Endothelial cell of hepatic sinusoid (primary cell): ENCODE results near the gene DUSP16.

Experiments
- in situ Hi-C: cut with HindIII; loops from 2 replicates; pipeline ENCODE4 v1.10.0; 2017; ENCODE audit warnings: low sequenced_read_pairs

Gene DUSP16

DNA sequence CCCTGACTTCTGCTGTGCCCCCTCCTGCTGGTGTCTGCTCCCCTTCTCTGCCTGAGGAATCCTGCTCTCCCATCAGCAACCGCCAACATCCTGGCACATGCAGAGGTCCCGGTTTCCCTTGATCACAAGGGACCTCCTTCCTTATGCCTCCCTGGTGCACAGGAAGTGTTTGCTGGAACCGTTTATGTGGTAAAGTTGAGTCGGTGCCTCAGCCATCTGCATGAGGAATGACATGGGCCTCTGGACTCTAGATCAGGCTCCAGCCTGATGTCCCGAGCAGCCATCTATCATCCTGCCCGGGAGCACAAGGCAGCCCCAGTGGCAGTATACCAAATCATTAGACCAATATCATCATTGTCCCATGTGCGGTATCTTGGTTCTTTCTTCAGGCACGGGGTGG is 115.4 kb downstream of the DUSP16 start:
- in situ Hi-C loops, result no loop called here

DNA sequence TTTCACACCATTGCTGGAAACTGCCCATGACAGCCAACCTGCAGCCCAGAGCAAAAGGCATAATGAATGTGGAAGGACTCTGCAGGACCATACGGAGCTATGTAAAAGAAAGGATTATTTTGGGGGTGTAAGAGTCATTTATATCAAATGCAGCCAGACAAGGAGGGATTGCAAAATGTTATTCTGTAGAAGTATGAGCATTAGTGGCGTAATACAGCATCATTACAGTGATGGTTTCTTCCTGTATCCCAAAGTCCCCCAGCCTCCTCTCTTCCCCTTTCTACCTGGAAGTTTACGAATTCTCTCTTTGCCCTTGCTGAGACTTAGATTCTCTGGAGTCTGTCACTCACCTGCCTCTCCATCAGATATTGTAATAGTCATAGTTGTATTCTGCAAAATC is 115.9 kb downstream of the DUSP16 start:
- in situ Hi-C loops, result no loop called here

DNA sequence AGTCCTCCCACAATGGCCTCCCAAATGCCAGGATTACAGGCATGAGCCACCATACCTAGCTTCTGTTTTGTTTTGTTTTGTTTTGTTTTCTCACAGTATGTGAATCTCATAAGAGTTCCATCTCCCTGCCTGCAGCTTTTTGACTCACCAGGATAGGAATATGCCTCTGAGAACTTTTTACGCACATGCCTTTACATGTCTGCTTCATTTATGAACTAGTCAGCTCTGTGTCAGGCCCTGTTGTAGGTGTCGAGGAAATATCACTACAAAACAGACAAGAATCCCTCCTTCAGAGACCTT is 116.8 kb downstream of the DUSP16 start:
- in situ Hi-C loops, result no loop called here

DNA sequence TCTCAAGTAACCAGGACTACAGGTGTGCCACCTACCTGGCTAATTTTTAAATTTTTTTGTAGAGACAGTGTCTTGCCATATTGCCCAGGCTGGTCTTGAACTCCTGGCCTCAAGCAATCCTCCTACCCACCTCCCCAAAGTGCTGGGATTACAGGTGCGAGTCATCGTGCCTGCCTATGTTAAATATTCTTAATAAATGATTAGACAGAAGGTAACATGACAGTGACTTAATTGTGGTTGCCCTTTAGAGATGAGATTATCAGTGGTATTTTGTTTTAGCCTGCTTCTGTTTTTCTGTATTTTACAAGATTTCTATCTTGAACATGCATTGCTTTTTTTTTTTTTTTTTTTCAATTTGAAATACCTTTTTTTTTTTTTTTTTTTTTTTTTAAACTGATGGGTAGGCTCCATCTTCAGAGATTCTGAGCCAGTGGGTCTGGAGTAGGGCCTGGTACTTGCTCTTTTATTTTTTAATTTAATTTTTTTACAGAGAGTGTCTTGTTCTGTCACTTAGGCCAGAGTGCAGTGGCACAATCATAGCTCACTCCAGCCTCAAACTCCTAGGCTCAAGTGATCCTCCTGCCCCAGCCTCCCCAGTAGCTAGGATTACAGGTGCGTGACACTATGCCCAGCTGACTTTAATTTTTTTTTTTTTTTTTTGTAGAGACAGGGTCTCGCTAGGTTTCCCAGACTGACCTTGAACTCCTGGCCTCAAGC is 117.3 kb downstream of the DUSP16 start:
- in situ Hi-C loops, result no loop called here

DNA sequence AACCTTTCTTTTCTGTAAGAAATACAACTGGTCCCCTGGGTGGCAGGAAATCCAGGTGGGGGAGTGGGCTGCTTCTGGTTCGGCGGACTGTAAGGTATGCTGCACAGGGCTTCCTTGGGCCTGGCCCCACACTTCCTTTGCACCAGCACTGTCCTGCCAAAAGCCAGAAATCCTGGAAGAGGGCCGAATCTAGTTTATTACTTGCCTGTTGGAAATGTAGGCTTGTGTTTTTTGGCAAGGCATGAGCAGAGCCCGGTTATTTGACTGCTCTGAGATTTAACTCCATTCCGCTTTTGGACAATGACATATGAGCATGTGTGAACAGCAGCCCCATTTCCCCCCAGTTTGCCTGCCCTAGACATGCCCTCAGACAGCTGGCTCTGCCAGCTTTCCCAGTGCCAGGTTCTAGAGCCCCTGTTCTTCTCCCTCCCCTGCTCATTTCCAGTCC is 119.2 kb downstream of the DUSP16 start:
- in situ Hi-C loops, result loop anchor here (5.0 kb wide), 1 partner anchor 41 kb away; no protein-coding TSS in a partner anchor

DNA sequence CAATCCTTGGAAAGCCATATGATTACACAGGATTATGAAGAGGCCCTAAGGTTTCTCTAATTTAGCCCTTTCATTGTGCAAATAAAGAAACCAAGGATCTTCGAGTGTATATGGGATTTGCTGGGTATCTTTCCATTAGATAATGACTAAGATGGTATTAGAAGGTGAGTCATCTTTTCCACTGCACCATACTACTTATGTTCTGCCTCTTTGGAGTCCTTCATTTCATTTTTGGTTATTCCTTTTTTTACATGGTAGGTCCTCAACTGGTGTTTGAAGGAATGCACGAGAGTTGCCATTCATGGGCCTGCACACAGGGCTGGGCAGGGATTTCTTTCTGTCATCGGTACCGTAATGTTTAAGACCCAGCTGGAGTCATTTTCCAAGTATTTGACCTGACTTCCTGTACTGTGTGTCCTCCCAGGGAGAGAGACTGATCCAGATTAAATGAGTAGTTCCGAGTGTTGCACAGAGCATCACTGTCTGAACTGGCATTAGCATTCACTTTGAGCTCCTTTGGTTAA is 120.1 kb downstream of the DUSP16 start:
- in situ Hi-C loops, result loop anchor here (5.0 kb wide), 1 partner anchor 40 kb away; no protein-coding TSS in a partner anchor

DNA sequence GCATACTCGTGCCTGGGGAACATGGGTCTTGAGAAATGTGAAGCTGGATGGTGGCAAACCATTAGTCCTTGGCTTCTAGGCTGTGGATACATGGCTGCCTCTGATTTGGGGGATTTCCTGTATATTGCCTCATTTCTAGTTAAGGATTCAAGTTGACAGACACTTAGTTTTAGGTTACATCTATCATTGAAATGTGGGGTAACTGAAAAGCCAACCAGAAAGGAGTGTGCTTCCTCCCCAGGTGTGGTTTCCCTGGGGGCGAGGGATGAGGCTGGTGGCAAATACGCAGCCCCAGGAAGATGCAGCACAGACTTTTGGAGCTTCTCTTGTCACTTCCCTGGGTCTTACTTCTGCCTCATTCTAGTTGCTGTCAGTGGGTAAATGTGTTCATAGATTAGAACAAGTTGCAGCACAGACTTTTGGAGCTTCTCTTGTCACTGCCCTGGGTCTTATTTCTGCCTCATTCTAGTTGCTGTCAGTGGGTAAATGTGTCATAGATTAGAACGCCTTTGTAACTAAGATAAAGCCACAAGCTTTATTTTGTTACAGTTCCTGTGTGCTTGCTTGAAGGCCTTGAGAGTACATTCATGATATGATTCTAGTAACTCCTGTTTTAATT is 120.7 kb downstream of the DUSP16 start:
- in situ Hi-C loops, result loop anchor here (5.0 kb wide), 1 partner anchor 40 kb away; no protein-coding TSS in a partner anchor

DNA sequence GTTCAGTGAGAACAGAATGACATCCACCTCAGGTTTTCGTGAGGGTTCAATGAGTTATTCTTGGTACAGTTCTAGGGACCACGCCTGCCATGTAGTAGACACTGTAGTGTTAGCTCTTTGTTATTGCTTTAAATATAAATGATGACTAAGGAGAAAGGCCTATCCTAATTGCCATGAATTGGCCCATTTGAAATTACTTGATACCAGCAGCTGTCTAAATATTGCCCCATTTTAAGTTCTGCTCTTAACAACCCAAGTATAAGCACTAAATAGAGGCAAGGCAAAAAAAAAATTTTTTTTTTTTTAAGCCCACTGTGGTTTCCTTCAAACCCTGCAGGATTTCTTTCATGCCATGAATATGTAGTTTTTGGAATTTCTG is 121.2 kb downstream of the DUSP16 start:
- in situ Hi-C loops, result loop anchor here (5.0 kb wide), 1 partner anchor 39 kb away; no protein-coding TSS in a partner anchor

DNA sequence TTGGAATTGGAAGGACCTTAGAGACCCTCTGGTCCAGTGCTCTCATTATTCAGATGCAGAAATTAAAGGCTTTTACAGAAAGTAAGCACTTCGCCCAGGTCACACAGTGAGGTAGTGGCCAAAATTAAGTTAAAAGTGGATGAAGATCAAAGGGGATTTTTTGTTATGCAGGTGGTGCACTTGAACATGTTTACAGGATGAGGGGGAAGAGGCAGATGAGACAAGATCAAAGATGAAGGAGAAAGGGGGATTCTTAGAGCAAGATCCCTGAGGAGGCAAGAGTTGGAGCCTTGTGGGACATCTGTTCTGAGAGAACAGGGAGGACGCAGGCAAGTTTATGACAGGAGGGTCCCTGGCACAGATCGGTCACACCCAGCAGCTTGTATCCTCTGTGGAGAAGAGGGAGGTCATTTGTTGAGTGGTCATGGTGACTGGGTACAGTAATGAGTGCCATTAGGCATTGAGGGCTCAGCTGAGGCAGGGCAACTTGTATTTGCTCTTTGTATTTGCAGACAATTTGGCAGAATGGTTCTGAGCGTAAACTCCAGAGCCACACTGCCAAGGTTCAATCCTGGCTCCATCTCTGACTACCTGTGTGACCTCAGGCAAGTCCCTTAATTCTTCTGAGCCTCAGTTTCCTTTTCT is 121.8 kb downstream of the DUSP16 start:
- in situ Hi-C loops, result loop anchor here (5.0 kb wide), 1 partner anchor 39 kb away; no protein-coding TSS in a partner anchor

DNA sequence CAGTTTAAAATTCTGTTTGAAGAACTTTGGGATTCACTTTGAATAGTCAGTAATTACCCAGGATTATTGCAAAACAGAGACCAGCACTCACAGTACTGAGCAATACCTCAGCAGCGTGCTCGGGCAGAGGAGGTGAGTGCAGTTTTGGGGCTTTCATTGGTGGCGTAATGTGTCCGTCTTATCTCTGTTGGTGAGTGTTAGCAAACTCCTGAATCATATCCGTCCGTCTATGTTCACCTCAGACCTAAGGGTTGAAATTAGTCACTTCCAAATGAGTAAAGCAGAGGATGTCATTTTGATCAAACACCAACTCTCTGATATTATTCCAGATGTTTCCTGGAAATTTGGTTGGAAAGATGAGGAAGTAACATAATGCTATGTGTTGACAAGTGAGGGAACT is 123.0 kb downstream of the DUSP16 start:
- in situ Hi-C loops, result loop anchor here (5.0 kb wide), 1 partner anchor 37 kb away; no protein-coding TSS in a partner anchor

DNA sequence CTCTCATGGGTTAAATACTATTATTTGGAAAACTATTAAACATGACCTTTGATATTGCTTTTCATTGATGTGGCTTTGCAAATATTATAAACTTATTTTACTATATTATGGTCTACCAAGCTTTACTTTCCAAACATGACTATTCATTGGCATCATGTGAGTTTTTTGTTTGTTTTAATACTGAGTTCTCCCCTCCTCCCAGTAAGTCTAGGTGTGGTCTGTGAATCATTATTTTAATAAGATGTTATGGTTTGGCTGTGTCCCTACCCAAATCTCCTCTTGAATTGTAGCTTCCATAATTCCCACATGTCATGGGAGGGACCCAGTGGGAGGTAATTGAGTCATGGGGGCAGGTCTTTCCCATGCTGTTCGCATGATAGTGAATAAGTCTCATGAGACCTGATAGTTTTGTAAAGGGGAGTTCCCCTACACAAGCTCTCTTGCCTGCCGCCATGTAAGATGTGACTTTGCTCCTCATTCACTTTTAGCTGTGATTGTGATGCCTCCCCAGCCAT is 125.8 kb downstream of the DUSP16 start:
- in situ Hi-C loops, result no loop called here

DNA sequence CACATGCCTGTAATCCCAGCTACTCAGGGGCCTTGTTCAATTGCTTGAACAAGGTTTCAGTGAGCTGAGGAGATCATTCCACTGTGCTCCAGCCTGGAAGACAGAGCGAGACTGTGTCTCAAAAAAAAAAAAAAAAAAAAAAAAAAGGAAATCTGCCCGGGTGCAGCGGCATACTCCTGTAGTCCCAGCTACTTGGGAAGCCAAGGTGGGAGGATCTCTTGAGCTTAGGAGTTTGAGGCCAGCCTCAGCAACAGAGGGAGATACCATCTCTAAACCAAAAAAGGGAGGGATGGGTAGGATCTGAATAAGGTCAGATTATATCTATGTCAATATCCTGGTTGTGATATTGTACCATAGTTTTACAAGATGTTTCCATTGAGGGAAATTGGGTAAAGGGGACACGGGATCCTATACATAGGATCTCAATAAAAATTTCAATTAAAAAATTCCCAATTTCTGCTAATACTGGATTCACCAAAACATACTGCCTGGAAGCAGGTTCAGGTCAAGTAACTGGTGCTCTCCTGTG is 129.4 kb downstream of the DUSP16 start:
- in situ Hi-C loops, result no loop called here

DNA sequence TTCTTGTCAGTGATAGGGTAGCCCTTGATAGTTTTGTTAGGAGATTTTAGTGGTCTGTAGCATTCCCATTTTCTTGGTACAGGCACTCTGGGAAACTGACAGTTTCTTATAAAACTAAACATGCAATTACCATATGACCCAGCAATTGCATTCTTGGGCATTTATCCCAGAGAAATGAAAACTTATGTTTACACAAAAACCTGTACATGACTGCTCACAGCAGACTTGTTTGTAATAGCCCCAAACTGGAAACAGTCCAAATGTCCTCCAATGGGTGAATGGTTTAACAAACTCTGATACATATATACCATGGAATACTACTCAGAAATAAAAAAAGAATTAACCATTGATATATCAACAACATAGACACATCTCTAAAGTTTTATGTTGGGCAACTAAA is 130.3 kb downstream of the DUSP16 start:
- in situ Hi-C loops, result no loop called here

DNA sequence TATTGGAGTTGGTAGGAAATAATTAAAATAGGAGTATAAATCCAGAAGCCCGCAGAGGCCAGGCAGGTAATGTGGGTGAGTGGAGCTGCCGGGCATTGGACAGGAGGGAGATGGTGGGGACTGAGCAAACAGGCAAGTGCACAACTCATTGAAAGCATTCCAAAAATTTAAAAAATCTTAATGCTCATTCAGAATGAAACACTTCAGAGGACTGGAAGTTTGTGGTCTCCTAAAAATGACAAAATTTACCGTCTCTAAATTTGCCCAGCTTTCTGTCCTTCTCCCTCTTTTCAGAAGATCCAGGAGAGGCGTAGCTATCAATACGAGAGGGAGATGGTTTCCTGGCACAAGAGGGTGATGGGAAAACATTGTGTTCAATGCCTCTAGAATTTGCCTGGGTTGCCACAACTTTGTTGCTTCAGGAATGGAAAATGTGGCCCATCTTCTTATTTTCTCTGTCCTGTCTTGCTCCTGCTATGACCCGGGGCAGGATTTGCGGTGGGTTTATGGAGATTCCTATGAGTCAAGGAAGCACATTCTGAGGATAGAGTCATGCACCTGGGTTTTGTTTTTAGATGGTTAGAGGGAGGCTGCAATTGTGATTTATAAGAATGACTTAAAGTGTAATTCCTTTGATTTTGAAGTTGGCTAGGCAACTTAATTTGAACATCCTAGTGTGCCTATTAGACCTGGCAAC is 133.6 kb downstream of the DUSP16 start:
- in situ Hi-C loops, result no loop called here

DNA sequence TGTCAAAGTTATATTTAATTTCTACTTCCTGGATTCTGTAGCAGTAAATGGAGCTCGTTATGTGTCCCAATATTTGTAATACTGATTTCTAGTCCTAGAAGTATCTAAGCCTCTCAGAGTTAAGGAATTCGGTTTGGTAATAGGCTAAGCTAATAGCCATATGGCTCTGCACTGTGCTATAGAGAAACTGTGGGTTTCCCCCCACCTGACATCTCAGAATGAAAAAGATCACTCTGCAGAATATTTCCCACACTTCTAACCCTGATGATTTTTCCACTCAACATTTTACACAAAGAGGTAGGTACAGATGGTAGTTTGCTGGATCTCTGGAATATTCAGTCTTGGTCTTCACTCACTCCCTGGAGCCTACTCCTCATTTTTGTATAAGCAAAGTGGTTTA is 134.6 kb downstream of the DUSP16 start:
- in situ Hi-C loops, result no loop called here

DNA sequence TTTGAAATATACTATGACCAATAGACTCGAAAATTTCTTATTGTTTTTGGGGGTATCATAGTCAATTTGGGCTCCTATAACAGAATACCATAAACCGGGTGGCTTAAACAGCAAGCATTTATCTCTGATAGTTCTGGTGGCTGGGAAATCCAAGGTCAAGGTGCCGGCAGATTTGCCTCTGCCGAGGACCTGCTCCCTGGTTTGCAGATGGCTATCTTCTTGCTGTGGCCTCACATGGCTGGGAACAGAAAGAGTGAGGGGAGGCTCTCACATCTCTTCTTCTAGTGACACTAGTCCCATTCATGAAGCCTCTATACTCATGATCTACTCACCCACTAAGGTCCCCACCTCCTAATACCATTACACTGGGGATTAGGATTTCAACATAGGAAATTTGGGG is 135.1 kb downstream of the DUSP16 start:
- in situ Hi-C loops, result no loop called here

DNA sequence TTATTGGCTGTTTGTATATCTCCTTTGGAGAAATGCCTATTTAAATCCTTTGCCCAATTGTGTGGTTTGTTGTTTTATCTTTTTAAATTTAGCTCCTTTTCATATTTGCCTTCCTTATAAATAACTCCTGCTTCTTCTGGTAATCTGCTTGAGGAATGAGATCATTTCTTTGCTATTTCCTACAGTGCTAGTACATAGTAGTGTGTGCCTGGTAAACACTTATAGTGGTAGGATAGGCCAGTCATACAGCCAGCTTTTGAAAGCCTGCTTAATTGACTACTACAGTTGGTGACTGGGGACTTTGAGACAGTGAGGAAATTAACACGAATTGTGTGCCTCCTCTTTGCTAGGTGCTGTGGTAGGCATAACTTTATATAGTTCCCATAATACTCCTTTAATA is 137.0 kb downstream of the DUSP16 start:
- in situ Hi-C loops, result no loop called here

DNA sequence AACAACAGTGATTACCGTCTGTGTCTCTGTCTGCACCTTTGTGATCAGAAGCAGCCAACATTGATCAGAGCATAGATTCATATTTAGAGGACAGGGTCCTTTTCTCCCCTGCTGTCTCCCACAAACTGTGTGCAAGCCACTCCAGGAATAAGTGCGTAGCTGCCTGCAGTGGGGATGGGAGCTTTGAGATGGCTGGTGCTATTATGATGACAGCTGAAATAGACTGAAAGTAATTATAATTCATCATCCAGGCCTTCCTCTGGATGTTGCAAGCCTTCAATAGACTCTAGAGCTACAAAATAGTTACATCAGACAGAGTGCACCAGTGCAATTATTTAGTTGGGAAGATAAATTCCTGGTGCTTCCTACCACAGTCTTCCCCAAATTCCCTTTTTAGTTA is 137.7 kb downstream of the DUSP16 start:
- in situ Hi-C loops, result no loop called here
